ENCODE data around the gene KIFC3.
"Not testable (repeated sequence)": the region's sequence is repeated elsewhere in the genome, so short reads cannot be mapped to it uniquely, and the experiment has no call there.

Gene KIFC3

GRCh38 chr16:57823836-57824235 is 21.5 kb upstream of the KIFC3 start:
- no peak for DNase-seq

GRCh38 chr16:57822856-57823255 is 20.6 kb upstream of the KIFC3 start:
- no peak for DNase-seq

DNA sequence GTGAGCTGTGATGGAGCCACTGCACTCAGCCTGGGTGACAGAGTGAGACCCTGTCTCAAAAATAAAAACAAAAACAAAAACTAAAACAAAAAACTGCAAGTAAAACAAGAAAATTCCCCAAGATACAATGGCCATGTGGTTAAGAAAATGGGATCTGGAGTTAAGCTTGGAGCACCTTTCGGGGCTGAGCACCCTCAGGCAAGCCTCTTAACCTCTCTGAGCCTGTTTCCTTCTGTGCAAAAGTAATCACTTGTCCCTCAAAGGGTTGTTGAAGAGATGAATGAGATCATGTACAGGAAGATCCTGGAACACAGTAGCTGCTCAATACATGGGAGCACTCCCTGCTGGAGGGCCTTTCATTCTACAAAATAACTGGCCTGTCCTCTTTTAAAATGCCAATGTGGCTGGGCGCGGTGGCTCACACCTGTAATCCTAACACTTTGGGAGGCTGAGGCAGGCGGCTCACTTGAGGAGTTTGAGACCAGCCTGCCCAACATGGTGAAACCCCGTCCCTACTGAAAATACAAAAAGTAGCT is 19.8 kb upstream of the KIFC3 start:
- DNase-seq: no peak

DNA sequence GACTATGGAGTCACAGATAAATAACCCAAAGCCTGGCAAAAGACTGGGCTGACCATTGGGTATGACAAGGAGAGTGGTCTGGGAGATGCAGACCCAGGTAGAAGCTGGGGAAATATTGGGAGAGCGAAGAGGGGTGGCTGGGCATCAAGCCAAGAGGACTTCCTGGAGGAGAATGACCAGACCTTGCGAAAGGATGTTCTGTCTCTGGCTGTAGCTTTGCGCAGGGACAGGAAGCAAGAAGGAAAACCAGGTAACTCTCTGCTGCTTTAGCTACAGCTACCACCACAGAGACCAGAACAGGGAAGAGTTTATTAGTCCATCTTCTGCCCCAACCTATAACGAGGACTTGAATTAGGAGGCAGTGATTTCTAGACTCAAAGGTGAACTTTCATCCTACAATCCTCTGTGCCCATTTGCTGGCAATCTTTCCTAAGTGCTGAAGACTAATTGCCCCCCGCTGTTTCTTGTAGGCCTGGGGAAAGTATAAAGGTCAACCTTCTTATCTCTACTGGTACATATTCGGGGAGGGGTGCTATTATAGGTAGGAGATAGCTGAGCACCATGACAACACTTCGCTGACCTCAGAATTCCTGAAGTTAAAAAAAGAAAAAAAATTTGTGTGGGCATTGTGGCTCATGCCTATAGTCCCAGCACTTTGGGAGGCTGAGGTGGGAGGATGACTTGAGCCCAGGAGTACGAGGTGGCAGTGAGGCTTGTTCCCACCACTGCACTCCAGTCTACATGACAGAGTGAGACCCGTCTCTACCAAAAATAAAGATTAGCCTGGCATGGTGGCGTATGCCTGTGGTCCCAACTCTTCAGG is 19.1 kb upstream of the KIFC3 start:
- no peak for DNase-seq

DNA sequence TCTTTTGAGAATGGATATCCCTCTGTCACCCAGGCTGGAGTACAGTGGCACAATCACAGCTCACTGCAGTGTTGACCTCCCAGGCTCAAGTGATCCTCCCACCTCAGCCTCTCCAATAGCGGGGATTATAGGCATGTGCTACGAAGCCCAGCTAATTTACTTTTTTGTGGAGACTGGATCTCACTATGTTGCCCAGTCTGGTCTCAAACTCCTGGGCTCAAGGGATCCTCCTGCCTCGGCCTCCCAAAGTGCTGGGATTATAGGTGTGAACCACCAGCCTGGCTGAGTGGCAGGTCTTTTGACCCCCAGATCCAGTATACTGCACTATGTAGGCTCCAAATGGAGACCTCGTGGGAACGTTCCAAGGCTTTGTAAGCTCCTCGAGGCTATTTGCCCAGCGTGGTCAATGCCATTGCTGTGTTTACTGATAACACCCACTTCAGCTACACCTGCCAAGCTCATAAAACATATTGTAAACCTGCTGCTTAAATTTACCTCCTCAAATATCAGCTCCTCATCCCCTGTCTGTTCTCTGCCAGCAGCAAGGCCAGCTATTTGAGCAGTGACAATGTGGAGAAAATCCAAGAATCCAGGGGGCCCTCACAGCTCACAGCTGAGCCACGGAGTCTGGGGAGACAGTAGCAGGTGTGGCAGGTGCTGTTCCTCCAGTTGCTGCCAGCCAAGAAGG is 16.2 kb upstream of the KIFC3 start:
- DNase-seq: no peak

DNA sequence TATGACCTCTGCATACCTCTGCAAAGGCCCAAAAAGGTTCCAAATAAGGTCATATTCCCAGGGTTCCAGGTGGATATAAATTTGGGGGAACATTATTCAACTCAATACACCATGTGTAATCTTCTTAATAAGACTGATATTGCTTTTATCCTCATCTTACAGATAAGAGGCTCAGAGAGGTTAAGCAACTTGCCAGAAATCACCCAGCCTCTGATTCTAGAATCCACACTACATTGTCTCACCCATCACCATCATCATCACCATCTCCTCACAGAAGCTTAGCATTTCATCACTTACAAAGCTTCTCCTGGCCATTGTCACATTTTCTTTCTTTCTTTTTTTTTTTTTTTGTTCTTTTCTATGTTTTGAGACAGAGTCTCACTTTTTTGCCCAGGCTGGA is 15.4 kb upstream of the KIFC3 start:
- DNase-seq: no peak

- peak; percentile 91 for DNase-seq
These were observed 13.9 kb upstream of the KIFC3 start for GRCh38 chr16:57815987-57816745.

DNA sequence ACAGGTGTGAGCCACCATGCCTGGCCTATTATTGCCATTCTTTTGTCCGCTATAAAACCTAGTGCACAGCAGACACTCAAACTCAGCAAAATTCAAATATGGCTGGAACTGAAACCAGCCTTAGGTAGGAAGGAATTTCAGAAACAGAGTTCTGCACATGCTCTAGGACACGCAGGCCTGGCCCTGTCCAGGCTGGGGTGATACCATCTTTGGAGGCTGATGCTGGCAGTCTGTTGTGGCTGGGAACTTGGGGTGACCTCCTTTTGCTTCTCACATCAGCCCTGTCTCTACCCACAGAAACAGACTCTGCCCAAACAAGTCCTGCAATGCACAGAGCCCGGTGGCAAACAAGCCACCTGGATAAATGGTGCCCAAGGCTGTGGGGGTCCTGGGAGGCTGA is 12.6 kb upstream of the KIFC3 start:
- no peak for DNase-seq

DNA sequence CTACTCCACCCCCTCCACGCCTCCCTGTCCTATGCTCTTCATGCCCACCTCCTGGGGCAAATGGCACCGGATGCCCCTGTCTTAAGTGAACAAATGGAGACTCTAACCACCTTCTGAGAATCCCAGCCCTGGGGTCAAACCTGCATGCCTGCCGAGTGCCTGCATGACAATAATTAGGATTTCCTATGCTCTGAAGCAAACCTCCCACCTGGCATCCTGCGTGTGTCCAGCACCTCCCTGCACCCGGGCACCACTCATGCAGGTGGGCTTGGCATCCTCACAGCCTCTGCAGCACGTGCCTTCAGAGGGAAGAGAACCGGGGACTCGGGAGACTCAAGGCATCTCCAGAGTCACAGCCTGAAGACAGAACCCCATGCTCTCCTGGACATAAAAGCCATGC is 11.2 kb upstream of the KIFC3 start:
- DNase-seq: no peak

DNA sequence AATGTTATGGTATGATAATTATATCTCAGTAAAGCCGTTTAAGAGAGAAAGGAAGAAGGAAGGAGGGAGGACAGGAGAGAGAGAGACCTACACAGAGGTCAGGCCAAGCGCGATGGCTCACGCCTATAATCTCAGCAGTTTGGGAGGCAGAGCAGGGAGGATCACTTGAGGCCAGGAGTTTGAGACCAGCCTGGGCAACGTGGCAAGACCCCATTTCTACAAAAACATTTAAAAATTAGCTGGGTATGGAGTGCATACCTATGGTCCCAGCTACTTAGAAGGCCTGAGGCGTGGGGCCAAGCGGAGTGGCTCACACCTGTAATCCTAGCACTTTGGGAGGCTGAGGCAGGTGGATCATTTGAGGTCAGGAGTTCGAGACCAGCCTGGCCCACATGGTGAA is 9.0 kb upstream of the KIFC3 start:
- not testable (repeated sequence) for DNase-seq

DNA sequence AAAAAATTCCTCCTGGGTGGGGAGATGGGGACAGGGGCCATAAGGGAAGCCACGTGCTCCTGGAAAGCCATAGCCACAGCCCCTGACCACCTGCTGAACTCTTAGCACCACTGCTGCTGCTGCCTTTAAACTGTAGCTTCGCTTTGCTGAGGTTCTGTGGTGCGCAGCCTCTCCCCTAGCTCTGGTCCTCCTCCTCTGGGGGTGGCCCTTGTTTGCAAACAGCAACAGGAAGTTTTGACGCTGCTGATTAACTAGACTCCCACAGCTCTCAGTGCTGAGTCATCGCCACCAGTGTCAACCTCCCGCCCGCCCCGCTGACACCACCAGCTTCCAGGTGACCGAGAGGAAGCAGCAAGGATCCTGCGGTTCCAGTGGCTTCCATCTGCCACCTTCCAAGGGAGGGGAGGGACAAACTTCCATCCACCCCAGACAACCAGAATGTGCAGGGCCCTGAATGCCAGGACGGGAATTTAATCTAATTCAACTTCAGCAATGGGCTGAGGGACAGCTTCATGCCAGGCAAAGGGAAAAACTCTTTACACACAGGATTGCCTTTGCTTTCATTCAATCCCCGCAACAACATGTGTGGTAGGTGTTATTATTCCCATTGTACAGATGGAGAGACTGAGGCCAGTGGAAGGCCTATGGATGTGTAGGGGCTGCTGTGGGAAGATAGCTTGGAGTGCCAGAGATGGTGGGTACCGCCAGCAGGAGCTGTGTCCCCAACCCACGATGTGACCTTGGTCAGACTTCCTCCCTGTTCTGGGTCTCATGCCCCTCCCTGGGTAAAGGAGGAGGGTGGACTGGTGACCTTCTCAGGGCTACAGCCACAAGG is 8.1 kb upstream of the KIFC3 start:
- peak; percentile 73 for DNase-seq

GRCh38 chr16:57809276-57810196 is 7.2 kb upstream of the KIFC3 start:
- DNase-seq: no peak

GRCh38 chr16:57808589-57809228 is 6.4 kb upstream of the KIFC3 start:
- no peak for DNase-seq

DNA sequence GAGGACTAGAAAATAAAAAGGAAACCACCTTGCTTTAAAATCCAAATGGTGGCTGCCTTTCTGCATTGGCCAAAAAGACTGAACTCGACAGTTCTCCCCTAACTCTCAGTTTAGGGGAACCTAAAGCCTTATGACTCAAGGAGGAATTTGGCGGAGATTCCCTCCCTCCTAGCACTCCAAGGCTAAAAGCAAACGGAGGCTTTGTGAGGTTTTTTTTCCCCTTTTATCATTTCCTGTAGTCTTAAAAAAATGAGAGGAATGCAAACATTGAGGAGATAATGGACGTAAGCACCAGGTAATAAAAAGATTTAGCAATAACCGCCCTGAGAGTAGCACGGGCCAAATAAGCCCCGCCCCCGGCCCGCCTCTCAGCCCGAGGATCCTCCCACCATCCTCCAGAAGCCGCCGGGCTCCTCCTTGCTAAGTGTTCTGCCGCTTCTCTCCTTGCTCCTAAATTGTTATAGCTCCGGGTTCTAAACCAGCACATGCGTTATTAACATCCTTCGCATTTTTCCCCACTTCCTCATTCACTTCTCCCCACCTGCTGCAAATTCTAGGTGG is 5.8 kb upstream of the KIFC3 start:
- DNase-seq: peak; percentile 94

- DNase-seq: peak; percentile 39
These were observed 5.1 kb upstream of the KIFC3 start for GRCh38 chr16:57807252-57807967.

- no peak for DNase-seq
These were observed 2.9 kb upstream of the KIFC3 start for GRCh38 chr16:57805176-57805575.

GRCh38 chr16:57804111-57804837 is 2.0 kb upstream of the KIFC3 start:
- no peak for DNase-seq

- DNase-seq: no peak
These were observed 1.1 kb upstream of the KIFC3 start for GRCh38 chr16:57803134-57803990.
